Glomerular endothelial cell (primary cell): ENCODE data around the gene COL21A1. TPM values are rescaled to one million over a fixed set of nuclear protein-coding genes. Genes with fewer than 3 reads are reported as not detected.

Experiments
- DNase-seq: peaks from one replicate; pipeline ENCODE4 v3.0.0-alpha.2; 2011; ENCODE audit warnings: low read depth, low spot score; ENCODE audit errors: extremely low read depth
- total RNA-seq: library from RNA; depleted of rRNA; stranded (reverse); fragments of >200 nt; gene quantifications from 2 replicates; pipeline ENCODE4 v1.2.3, GENCODE V29; 2015

Gene COL21A1
- total RNA-seq, 1 donor from 2014 or later: 0.82 TPM

DNA sequence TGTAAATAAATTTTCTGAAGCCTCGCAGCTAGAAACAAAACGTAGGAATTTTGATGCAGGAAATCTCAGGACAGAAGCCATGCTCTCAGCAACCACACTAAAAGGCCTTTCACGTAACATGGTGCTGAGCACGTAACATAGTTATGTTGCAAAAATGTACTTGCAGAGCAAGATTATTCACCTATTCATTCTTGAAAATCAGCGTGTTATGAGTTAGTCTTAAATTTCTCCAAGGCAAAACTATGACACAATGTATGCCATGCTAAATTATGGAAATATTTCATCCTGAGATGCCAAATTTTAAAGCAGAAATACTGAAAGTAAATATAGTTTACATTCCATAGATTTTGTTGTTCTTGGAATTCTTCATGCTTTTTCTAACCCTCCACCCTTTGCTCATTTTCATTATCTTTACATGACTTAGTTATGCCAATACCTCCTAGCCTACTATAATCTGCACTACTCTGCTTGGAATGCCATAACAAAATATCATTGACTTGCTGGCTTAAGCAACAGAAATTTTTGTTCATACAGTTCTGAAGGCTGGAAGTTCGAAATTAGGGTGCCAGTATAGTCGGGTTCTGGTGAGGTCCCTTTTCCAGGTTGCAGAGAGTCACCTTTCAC is 192.2 kb downstream of the COL21A1 start:
- DNase-seq: no peak

- DNase-seq: no peak
Observed at GRCh38 chr6:56051202-56051598, 196.2 kb downstream of the COL21A1 start.

GRCh38 chr6:56050530-56051201 is 196.7 kb downstream of the COL21A1 start:
- DNase-seq: no peak

DNA sequence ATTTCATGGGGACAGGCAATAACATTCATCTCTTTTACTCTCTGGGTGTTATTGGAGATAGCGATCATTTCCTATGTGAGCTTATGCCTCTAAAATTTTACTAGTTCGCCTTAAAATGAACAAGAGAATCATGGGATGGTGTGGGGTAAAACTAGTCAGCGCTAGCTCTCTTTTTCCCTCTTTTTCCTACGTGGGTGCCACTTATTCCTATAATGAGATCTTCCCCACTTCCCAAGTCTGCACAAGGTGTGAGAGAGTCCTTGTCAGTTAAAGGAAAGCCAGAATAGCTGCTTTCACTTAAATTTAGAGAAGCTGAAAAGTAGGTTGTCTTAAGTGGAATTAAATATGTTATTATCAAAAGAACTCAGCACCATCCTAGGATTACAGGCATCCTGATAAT is 198.8 kb downstream of the COL21A1 start:
- no peak for DNase-seq

- DNase-seq: no peak
Observed at GRCh38 chr6:56047931-56048540, 199.3 kb downstream of the COL21A1 start.

GRCh38 chr6:56046576-56046975 is 200.8 kb downstream of the COL21A1 start:
- DNase-seq: peak; percentile 80

DNA sequence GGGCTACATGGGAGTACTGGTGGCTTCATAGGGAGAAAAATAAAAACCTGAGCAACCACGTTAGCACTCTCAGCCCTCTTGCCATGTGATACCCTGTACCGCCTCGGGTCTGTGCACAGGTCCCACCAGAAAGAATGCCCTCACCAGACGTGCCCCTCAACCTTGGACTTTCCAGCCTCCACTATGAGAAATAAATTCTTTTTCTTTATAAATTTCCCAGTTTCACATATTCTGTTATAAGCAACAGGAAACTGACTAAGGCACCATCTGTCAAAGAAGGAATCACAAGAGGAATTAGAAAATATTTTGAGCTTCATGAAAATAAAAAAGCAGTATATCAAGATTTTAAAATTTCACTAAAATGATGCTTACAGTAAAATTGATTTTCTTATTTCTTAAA is 203.6 kb downstream of the COL21A1 start:
- DNase-seq: no peak

DNA sequence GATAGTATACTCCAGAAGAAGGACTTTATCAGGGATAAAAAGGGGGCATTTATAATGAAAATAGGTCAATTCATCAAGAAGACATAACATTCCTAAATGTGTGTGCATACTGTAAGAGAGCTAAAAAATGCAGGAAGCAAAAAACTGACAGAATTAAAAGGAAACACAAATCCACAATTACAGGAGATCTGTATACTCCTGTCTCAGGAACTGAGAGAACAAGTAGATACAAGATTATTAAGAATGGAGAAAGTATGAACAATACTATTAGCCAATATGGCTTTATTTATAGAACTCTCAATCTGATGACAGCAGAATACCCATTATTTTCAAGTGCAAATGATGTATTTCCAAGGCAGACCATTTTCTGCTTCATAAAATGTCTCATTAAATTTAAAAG is 204.3 kb downstream of the COL21A1 start:
- DNase-seq: no peak

- DNase-seq: no peak
Observed at GRCh38 chr6:56041591-56041990, 205.8 kb downstream of the COL21A1 start.

DNA sequence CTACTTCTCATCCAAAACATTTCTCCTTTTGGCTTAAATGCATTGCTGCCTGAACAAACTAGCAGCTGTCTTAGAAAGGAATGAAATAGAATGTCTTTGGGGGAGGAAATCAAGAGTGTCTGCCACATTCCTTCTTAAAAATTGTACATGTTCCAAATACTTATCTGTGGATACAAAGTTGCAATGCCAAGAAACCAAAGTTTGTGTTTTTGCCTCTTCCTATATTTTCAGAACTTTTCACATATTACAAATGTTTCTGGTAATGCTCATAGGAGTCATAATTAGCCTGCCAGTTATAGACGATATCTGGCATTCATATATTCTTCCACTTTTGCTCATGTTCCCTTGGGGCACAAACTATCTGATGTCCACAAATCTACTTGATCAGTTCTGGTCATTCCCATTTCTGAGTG is 206.5 kb downstream of the COL21A1 start:
- DNase-seq: no peak

GRCh38 chr6:56040223-56040622 is 207.2 kb downstream of the COL21A1 start:
- no peak for DNase-seq

- no peak for DNase-seq
Observed at GRCh38 chr6:56038764-56039163, 208.6 kb downstream of the COL21A1 start.

GRCh38 chr6:56037601-56038000 is 209.8 kb downstream of the COL21A1 start:
- no peak for DNase-seq

GRCh38 chr6:56036916-56037600 is 210.3 kb downstream of the COL21A1 start:
- DNase-seq: no peak

GRCh38 chr6:56033401-56033800 is 214.0 kb downstream of the COL21A1 start:
- no peak for DNase-seq

DNA sequence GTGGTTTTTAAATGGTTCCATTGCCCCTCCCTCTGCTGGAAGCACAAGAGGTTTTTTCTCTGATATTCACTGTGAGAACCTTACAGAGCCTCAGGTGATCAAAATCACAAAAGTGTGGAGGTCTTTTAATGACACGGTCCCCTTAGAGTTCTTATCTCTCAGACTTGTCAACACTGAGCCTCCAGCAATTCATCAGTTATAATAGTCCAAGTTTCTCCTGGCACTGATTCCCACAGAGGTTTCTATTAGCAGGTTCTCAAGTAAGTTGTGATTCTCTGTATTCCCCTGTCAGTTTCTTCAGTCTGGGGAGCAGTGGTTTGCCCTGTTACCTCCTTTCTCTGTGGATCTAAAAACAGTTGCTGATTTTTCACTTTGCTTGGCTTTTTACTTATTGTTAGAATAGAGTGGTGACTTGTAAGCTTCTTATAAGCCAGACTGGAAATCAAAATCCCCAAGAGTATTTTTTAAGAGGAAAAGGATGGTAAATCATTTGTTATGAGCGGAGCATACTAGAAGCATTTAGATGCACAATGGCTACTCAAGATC is 214.6 kb downstream of the COL21A1 start:
- no peak for DNase-seq

- DNase-seq: no peak
Observed at GRCh38 chr6:56027865-56028264, 219.5 kb downstream of the COL21A1 start.

DNA sequence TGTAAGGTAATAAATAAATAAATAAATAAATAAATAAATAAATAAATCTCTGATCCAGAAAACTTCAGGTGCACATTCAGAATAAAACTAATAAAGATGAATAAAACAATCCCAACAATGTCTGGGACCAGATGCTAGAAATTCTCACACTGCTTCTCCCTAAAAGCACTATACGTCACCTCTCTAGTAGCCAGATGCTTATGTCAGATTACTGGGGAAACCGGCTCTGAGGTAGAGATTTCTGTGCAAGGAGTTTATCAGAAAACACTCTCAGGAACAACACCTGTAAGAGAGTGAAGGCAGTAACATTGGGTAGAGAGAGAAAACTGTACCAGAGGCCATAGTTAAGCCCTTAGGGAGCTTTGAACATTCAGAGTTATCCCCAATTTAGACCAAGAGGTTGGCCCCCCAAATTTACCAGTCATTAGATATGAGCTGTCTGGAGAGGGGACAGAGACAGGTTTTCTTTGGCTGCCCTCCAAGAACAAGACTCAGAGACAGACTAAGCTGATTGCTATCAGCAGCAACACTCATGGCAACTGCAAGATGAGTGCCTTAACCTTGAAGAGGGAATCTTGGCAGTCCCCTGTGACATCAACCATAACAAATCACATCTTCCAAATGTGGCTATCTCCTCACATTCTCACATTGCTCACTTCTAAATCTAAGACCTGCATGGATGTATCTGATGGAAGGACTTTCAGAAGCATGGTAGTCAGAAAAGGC is 220.8 kb downstream of the COL21A1 start:
- no peak for DNase-seq

DNA sequence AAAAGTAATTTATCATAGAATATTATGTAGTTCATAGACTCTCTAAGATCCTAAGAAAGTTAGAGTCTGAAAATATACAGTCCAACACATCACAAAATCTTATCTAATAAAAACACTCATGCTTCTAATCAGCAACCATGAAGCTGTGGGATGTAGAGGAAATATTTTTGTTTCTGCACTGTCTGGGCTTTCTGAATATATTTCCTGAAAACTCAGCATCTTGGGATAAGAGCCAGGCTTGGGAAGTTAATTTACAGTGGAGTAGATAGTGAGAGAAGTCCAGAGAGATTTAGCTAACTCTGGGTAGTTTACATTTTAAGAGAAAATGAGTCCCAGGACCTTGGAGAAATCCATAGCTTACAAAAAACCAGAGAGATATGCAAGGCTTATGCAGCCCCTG is 221.6 kb downstream of the COL21A1 start:
- peak; percentile 62 for DNase-seq

DNA sequence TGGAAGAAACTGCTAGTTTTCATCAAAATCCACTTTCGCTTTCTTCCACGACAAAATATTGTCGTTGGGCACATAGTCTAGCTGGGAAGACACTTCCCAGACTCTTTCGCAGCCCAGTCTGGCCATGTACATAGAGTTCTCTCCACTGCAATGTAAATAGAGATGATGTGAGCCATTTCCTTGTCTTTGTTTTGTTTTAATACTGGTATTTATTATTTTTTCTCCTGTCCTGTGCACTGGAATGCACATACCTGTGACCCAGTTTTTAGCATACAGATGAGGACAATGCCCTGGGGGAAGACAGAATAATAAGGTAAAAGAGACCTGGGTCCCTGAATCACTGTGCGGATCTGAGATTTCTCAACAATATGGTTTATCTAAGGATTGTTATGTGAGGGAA is 222.4 kb downstream of the COL21A1 start:
- no peak for DNase-seq

DNA sequence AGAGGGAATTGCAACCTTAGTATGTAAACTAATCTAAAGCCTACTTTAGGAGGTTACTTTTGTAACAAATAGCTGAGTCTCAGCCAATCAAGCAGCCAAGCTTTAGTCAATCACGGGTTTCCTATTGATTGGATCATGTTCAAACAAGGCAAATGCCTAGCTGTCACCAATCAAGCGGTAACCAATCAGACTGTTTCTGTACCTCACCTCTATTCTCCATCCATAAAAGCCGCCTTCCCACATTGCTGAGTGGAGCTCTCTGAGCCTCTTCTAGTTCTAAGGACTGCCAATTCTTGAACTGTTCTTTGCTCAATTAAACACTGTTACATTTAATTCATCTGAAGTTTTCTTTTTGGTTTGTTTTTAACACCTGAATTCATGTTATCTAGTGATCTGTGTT is 223.6 kb downstream of the COL21A1 start:
- no peak for DNase-seq
